HepG2 (cell line): ENCODE results near the gene LRRC4C. TPM values are rescaled to one million over a fixed set of nuclear protein-coding genes. Genes with fewer than 3 reads are reported as not detected.

Source experiments
- ATAC-seq: fragments of 200-7000 bp; cut with Tn5 transposase; 3 replicates; pipeline ENCODE4 v1.9.1; 2020; ENCODE audit warnings: mild to moderate bottlenecking, moderate library complexity
- BruUV-seq: library from RNA; stranded (reverse); fragments of 400-500 nt; replicated peaks from 2 replicates; lab custom pipeline; 2021; lab: Mats Ljungman, UMichigan
- CTCF ChIA-PET: fragments of 300-600 bp; formaldehyde crosslinking; extraction: SDS; loops from one replicate; lab custom pipeline; 2021; ENCODE audit warnings: low total read pairs, inconsistent platforms, low intra/inter-chr PET ratio; lab: Yijun Ruan, JAX
- POLR2A ChIA-PET: fragments of 350-600 bp; sonication (Branson Sonifier 250); formaldehyde crosslinking; loops from one replicate; lab custom pipeline; 2020; ENCODE audit warnings: antibody characterized with exemption, inconsistent platforms; lab: Yijun Ruan, JAX
- DNase-seq: peaks from one replicate; pipeline ENCODE4 v3.0.0-alpha.2; 2015; ENCODE audit warnings: low spot score
- FAIRE-seq: peaks from 3 replicates; lab custom pipeline; 2011; peaks lifted over from hg19 to GRCh38; lab: Jason Lieb, UNC
- H2AFZ ChIP-seq: one replicate; pipeline ENCODE4 v1.6.1; 2011; ENCODE audit warnings: low read length, inconsistent platforms
- H3K27ac ChIP-seq: fragments of 300-600 bp; 3 replicates; pipeline ENCODE4 v1.8.0; 2011; ENCODE audit warnings: mixed run types, mild to moderate bottlenecking, mixed read lengths, low read length, inconsistent platforms; ENCODE audit not compliant: insufficient read depth; ENCODE audit errors: extremely low read length
- H3K27me3 ChIP-seq, 2 experiments: fragments of 200-600 bp in 1 of 2; 2 replicates in 1 of 2; 3 replicates in 1 of 2; pipeline versions ENCODE4 v1.6.0 to v1.8.0; 2011; ENCODE audit warnings: low read length in 2 of 2, mild to moderate bottlenecking in 2 of 2, moderate library complexity in 2 of 2, inconsistent platforms in 1 of 2; ENCODE audit not compliant: insufficient read depth in 2 of 2, control insufficient read depth in 1 of 2
- H3K36me3 ChIP-seq, 2 experiments: fragments of 200-600 bp in 1 of 2; replicated peaks in 1 of 2; 2 replicates in 1 of 2; 3 replicates in 1 of 2; pipeline versions ENCODE4 v1.5.1 to v1.8.0; 2011; ENCODE audit warnings: low read length in 2 of 2, inconsistent platforms in 1 of 2; ENCODE audit not compliant: insufficient read depth in 2 of 2, control insufficient read depth in 1 of 2
- H3K4me1 ChIP-seq: 2 replicates; pipeline ENCODE4 v1.5.1; 2012; ENCODE audit warnings: low read length, inconsistent platforms; ENCODE audit not compliant: insufficient read depth
- H3K4me2 ChIP-seq: 2 replicates; pipeline ENCODE4 v1.6.0; 2011; ENCODE audit warnings: low read depth, low read length, inconsistent platforms
- H3K4me3 ChIP-seq, 3 experiments: fragments of 200-600 bp in 1 of 3; sonication (generic), shearing (Covaris generic) in 1 of 3; replicated peaks in 1 of 3; 2 replicates each; pipeline ENCODE4 v1.5.1; 2011 to 2016; ENCODE audit warnings: low read length in 3 of 3, inconsistent platforms in 2 of 3, low read depth in 2 of 3, mild to moderate bottlenecking in 2 of 3, control low read depth in 1 of 3, mixed read lengths in 1 of 3; ENCODE audit not compliant: insufficient read depth in 1 of 3
- H3K79me2 ChIP-seq: one replicate; pipeline ENCODE4 v1.6.1; 2011; ENCODE audit warnings: low read length, inconsistent platforms; ENCODE audit not compliant: insufficient read depth
- H3K9ac ChIP-seq: 2 replicates; pipeline ENCODE4 v1.6.0; 2011; ENCODE audit warnings: mild to moderate bottlenecking, low read depth, low read length, inconsistent platforms; ENCODE audit not compliant: insufficient read depth
- H3K9me3 ChIP-seq: 2 replicates; pipeline ENCODE4 v1.5.1; 2012; ENCODE audit warnings: mild to moderate bottlenecking, low read length
- H4K20me1 ChIP-seq: 2 replicates; pipeline ENCODE4 v1.6.0; 2011; ENCODE audit warnings: inconsistent platforms, mild to moderate bottlenecking, low read length, moderate library complexity; ENCODE audit not compliant: insufficient read depth
- ELF4 ChIP-seq: sonication (generic); formaldehyde crosslinking; IDR thresholded peaks from 2 replicates; pipeline ENCODE4 v1.5.0; 2020; ENCODE audit warnings: missing genetic modification reagents, mild to moderate bottlenecking, moderate library complexity, borderline replicate concordance
- HMG20A ChIP-seq: IDR thresholded peaks from 2 replicates; pipeline ENCODE4 v1.6.1; 2016; ENCODE audit warnings: borderline replicate concordance
- HNRNPUL1 ChIP-seq: fragments of 200-400 bp; formaldehyde crosslinking; IDR thresholded peaks from 2 replicates; pipeline ENCODE4 v1.6.1; 2017; ENCODE audit warnings: low read depth, mild to moderate bottlenecking, low read length, moderate library complexity
- KAT7 ChIP-seq: IDR thresholded peaks from 2 replicates; pipeline ENCODE4 v1.6.1; 2018; ENCODE audit warnings: borderline replicate concordance, missing compliant biosample characterization
- KLF11 ChIP-seq: IDR thresholded peaks from 2 replicates; pipeline ENCODE4 v1.6.1; 2016; ENCODE audit warnings: missing compliant biosample characterization
- RFX3 ChIP-seq: IDR thresholded peaks from 2 replicates; pipeline ENCODE4 v1.6.1; 2016; ENCODE audit warnings: missing biosample characterization, missing genetic modification reagents
- SNAPC2 ChIP-seq: sonication (generic); formaldehyde crosslinking; IDR thresholded peaks from 2 replicates; pipeline ENCODE4 v1.8.1; 2022; ENCODE audit warnings: mild to moderate bottlenecking, missing genetic modification reagents
- ZBTB1 ChIP-seq: sonication (generic); formaldehyde crosslinking; IDR thresholded peaks from 2 replicates; pipeline ENCODE4 v1.4.0; 2020; ENCODE audit warnings: missing genetic modification reagents, borderline replicate concordance
- ZNF775 ChIP-seq: sonication (generic); formaldehyde crosslinking; IDR thresholded peaks from 2 replicates; pipeline ENCODE4 v1.4.0; 2020; ENCODE audit warnings: missing genetic modification reagents, mild to moderate bottlenecking, moderate library complexity, borderline replicate concordance
- WGBS: methylation state at CpG from one replicate; pipeline ENCODE4 v1.1.6; 2017; ENCODE audit warnings: low lambda C conversion rate; 5-methylcytosine and 5-hydroxymethylcytosine counted together
- in situ Hi-C: cut with HindIII; loops from 2 replicates; pipeline ENCODE4 v1.10.0; 2017; ENCODE audit warnings: low pct_unique_long_range_greater_than_20kb; ENCODE audit not compliant: extremely low pct_ligation_motif_present
- intact Hi-C: fragments of 100-400 bp; cut with micrococcal nuclease; formaldehyde crosslinking; loops from one replicate; pipeline ENCODE4 v1.10.0; 2022; ENCODE audit not compliant: unreplicated experiment
- polyA plus RNA-seq, 8 experiments: library from polyadenylated mRNA; depleted of rRNA in 3 of 8; stranded (reverse) in 7 of 8; unstranded in 1 of 8; fragments of >200 nt; fragmentation: Illumina TruSeq in 4 of 8; extraction: Trizol in 4 of 8; gene quantifications; 2 replicates each; pipeline versions ENCODE4 v1.2.1 to v1.2.3, GENCODE V29; 2011 to 2016; ENCODE audit warnings: low read depth in 4 of 8, missing spikeins in 1 of 8, mixed read lengths in 1 of 8; ENCODE audit not compliant: insufficient read depth in 1 of 8
- total RNA-seq, 5 experiments: library from RNA; depleted of rRNA; stranded (reverse); fragments of >200 nt; fragmentation: Illumina TruSeq; extraction: Trizol; gene quantifications; 2 replicates each; pipeline ENCODE4 v1.2.3, GENCODE V29; 2016; ENCODE audit warnings: low read depth in 1 of 5
- TF ChIP-seq, protein P1 (sequence below): sonication (generic); formaldehyde crosslinking; IDR thresholded peaks from 2 replicates; pipeline ENCODE4 v1.5.0; 2020; ENCODE audit warnings: mild to moderate bottlenecking, missing genetic modification reagents, moderate library complexity
- TF ChIP-seq, protein P2 (sequence below): sonication (generic); formaldehyde crosslinking; IDR thresholded peaks from 2 replicates; pipeline ENCODE4 v1.8.0; 2022; ENCODE audit warnings: missing genetic modification reagents, mild to moderate bottlenecking, moderate library complexity, borderline replicate concordance
- TF ChIP-seq, protein P3 (sequence below): sonication (generic); formaldehyde crosslinking; IDR thresholded peaks from 2 replicates; pipeline ENCODE4 v1.8.1; 2023; ENCODE audit warnings: mild to moderate bottlenecking, inconsistent platforms, moderate library complexity, missing genetic modification reagents, borderline replicate concordance
- TF ChIP-seq, protein P4 (sequence below): sonication (generic); formaldehyde crosslinking; IDR thresholded peaks from 2 replicates; pipeline ENCODE4 v1.5.1; 2020; ENCODE audit warnings: missing genetic modification reagents, mild to moderate bottlenecking, borderline replicate concordance

The LRRC4C gene
- total and polyA plus RNA-seq, 2 of the 13 experiments (the other 11 are each of a cell fraction or from before 2014, with no cell fraction given), result not detected

DNA sequence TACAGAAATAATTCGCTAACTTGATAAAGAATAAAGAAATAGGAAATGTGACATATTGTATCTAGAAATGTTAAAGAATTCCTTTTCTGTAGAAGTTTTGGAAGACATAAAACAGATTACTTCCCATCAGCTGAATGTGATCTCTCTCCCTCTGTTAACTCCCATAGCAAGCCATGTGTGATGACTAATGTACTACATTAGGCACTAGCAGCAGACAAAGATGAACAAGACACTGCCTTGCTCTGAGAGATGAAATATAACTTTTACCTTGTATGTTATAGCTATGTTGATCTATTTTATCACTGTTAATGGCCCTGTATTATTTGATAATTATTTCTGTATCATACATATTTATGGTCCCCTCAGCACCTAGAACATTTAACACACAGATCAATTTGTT lies 817.2 kb downstream of the LRRC4C start:
- CTCF ChIA-PET, result no interaction called here
- 0% methylated on average over 1 of the region's 1 CpG for WGBS
- no TSS peak for BruUV-seq
- Histone ChIP-seq H3K4me1 (no peaks in the 10 kb centered on the region), H4K20me1 (no peaks in the 10 kb centered on the region), H3K27me3 (no peaks in the 10 kb centered on the region; a peak in 1 of 5 replicates), H3K36me3 (no peaks in the 10 kb centered on the region), H2AFZ (no peak overlapping the region), H3K4me2 (no peak overlapping the region), H3K4me3 (no peak overlapping the region), H3K27ac (no peak overlapping the region), H3K9ac (no peak overlapping the region), H3K9me3 (peaks cover 57% of the 10 kb centered on the region), H3K79me2 (no peaks in the 10 kb centered on the region)
- in situ Hi-C loops, result no loop called here
- FAIRE-seq (no peak), DNase-seq (no peak), ATAC-seq (no peak)
- POLR2A ChIA-PET, result no interaction called here
- TF ChIP-seq, protein P1, sequence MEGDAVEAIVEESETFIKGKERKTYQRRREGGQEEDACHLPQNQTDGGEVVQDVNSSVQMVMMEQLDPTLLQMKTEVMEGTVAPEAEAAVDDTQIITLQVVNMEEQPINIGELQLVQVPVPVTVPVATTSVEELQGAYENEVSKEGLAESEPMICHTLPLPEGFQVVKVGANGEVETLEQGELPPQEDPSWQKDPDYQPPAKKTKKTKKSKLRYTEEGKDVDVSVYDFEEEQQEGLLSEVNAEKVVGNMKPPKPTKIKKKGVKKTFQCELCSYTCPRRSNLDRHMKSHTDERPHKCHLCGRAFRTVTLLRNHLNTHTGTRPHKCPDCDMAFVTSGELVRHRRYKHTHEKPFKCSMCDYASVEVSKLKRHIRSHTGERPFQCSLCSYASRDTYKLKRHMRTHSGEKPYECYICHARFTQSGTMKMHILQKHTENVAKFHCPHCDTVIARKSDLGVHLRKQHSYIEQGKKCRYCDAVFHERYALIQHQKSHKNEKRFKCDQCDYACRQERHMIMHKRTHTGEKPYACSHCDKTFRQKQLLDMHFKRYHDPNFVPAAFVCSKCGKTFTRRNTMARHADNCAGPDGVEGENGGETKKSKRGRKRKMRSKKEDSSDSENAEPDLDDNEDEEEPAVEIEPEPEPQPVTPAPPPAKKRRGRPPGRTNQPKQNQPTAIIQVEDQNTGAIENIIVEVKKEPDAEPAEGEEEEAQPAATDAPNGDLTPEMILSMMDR (CRISPR knock-in tag), result no peak
- TF ChIP-seq, protein P2, sequence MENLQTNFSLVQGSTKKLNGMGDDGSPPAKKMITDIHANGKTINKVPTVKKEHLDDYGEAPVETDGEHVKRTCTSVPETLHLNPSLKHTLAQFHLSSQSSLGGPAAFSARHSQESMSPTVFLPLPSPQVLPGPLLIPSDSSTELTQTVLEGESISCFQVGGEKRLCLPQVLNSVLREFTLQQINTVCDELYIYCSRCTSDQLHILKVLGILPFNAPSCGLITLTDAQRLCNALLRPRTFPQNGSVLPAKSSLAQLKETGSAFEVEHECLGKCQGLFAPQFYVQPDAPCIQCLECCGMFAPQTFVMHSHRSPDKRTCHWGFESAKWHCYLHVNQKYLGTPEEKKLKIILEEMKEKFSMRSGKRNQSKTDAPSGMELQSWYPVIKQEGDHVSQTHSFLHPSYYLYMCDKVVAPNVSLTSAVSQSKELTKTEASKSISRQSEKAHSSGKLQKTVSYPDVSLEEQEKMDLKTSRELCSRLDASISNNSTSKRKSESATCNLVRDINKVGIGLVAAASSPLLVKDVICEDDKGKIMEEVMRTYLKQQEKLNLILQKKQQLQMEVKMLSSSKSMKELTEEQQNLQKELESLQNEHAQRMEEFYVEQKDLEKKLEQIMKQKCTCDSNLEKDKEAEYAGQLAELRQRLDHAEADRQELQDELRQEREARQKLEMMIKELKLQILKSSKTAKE (CRISPR knock-in tag), result no peak
- TF ChIP-seq KLF11 (CRISPR knock-in tag) (no peak), HMG20A (CRISPR knock-in tag) (no peak), ZBTB1 (CRISPR knock-in tag) (no peak), KAT7 (CRISPR knock-in tag) (no peak), HNRNPUL1 (no peak), ELF4 (CRISPR knock-in tag) (no peak), ZNF775 (CRISPR knock-in tag) (no peak), SNAPC2 (CRISPR knock-in tag) (no peak), RFX3 (CRISPR knock-in tag) (no peak)
- TF ChIP-seq, protein P3, sequence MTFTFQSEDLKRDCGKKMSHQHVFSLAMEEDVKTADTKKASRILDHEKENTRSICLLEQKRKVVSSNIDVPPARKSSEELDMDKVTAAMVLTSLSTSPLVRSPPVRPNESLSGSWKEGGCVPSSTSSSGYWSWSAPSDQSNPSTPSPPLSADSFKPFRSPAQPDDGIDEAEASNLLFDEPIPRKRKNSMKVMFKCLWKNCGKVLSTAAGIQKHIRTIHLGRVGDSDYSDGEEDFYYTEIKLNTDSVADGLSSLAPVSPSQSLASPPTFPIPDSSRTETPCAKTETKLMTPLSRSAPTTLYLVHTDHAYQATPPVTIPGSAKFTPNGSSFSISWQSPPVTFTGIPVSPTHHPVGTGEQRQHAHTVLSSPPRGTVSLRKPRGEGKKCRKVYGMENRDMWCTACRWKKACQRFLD, result no peak
- TF ChIP-seq, protein P4, sequence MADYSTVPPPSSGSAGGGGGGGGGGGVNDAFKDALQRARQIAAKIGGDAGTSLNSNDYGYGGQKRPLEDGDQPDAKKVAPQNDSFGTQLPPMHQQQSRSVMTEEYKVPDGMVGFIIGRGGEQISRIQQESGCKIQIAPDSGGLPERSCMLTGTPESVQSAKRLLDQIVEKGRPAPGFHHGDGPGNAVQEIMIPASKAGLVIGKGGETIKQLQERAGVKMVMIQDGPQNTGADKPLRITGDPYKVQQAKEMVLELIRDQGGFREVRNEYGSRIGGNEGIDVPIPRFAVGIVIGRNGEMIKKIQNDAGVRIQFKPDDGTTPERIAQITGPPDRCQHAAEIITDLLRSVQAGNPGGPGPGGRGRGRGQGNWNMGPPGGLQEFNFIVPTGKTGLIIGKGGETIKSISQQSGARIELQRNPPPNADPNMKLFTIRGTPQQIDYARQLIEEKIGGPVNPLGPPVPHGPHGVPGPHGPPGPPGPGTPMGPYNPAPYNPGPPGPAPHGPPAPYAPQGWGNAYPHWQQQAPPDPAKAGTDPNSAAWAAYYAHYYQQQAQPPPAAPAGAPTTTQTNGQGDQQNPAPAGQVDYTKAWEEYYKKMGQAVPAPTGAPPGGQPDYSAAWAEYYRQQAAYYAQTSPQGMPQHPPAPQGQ (CRISPR knock-in tag), result no peak
- intact Hi-C loops, result no loop called here
